ENCODE results near the gene FAM107A. TPM values are rescaled to one million over a fixed set of nuclear protein-coding genes. Genes with fewer than 3 reads are reported as not detected.

The FAM107A gene
- total and polyA plus RNA-seq, 2 of the 4 experiments (the other 2 are of a cell fraction) = not detected

GRCh38 chr3:58521917-58522631, 55.1 kb downstream of the FAM107A start:
- intact Hi-C loops (cut with micrococcal nuclease) = no loop called here
- no peak overlapping the region for H3K4ac ChIP-seq (ENCODE audit: low read depth, low read length)
- no peak for TF ChIP-seq CEBPB (IDR thresholded peaks at IDR 0.05; ENCODE audit: low read depth, low read length)
- no peak for TF ChIP-seq ELK1 (IDR thresholded peaks at IDR 0.05; ENCODE audit: borderline replicate concordance, low read depth, low read length)
- no peak for TF ChIP-seq MXI1 (IDR thresholded peaks at IDR 0.05; ENCODE audit: borderline replicate concordance, low read depth, low read length)
- no peak for TF ChIP-seq FOS (IDR thresholded peaks at IDR 0.05; ENCODE audit: low read depth, low read length)
- TF ChIP-seq USF2 (IDR thresholded peaks at IDR 0.05; ENCODE audit: low read depth, low read length) = no peak
- no peak for TF ChIP-seq RFX5 (IDR thresholded peaks at IDR 0.05; ENCODE audit: low read depth, low read length)
- no peak for TF ChIP-seq BHLHE40 (IDR thresholded peaks at IDR 0.05; ENCODE audit: low read depth, low read length)
- ChIA-PET CTCF (interaction anchor here (0.6 kb wide), 1 partner anchor 27 kb away, joined by 4 read pairs; no protein-coding TSS in a partner anchor), POLR2A (ENCODE audit: unreplicated experiment) (no interaction called here)
- no TSS peak for BruUV-seq (replicated peaks)
- H3K56ac ChIP-seq (ENCODE audit: extremely low read depth, insufficient read depth, low read length) = no peak overlapping the region
- no peak overlapping the region for H3K27ac ChIP-seq (ENCODE audit: insufficient read depth, low read length)
- no peak for ATAC-seq (ENCODE audit: low read depth)
- 72% methylated on average over 7 of the region's 10 CpGs; no CpG with 5 or more reads in 1 of the 2 experiments for WGBS, 2 experiments (ENCODE audit: extremely low coverage in 2 of 2, insufficient read length in 1 of 2)
- no peak overlapping the region for H4K91ac ChIP-seq (ENCODE audit: insufficient read depth, low read depth, low read length)
- H4K20me1 ChIP-seq (ENCODE audit: insufficient read depth, low read length) = no peaks in the 10 kb centered on the region; the same call in 1 of the 2 replicates
- DNase-seq = no peak
- no peak overlapping the region for H3K14ac ChIP-seq (replicated peaks; ENCODE audit: low read depth, low read length)
- H3K4me3 ChIP-seq (ENCODE audit: insufficient read depth, low read depth, low read length) = no peak overlapping the region
- no peaks in the 10 kb centered on the region for H3K9me3 ChIP-seq (ENCODE audit: control insufficient read depth, insufficient read depth, low read length)
- H2AFZ ChIP-seq (replicated peaks; ENCODE audit: low read length, poor library complexity) = no peak overlapping the region
- H3K36me3 ChIP-seq (ENCODE audit: control insufficient read depth, insufficient read depth, low read length) = peaks cover 9% of the 10 kb centered on the region; the same call in 1 of the 2 replicates
- H2AK5ac ChIP-seq (ENCODE audit: low read depth, low read length) = no peak overlapping the region
- dilution Hi-C loops (cut with HindIII; ENCODE audit: low sequenced_read_pairs, unreplicated experiment) = no loop called here
- H3K79me1 ChIP-seq (ENCODE audit: low read depth in 1 of 2, low read length in 2 of 2) = no peaks in the 10 kb centered on the region
- H4K5ac ChIP-seq (ENCODE audit: low read depth, low read length) = no peak overlapping the region
- no peak overlapping the region for H2BK120ac ChIP-seq (ENCODE audit: low read depth, low read length)
- no peak overlapping the region for H2BK15ac ChIP-seq (ENCODE audit: low read depth, low read length)
- no peak overlapping the region for H2BK20ac ChIP-seq (ENCODE audit: low read depth, low read length)
- H3K18ac ChIP-seq (ENCODE audit: low read depth, low read length) = no peak overlapping the region
- H4K8ac ChIP-seq (ENCODE audit: low read depth in 2 of 2, low read length in 2 of 2) = no peak overlapping the region
- no peak overlapping the region for H2BK5ac ChIP-seq (ENCODE audit: low read depth, low read length, poor library complexity, severe bottlenecking)
- H2AK9ac ChIP-seq (replicated peaks; ENCODE audit: low read depth, low read length, poor library complexity) = no peak overlapping the region
- no peak overlapping the region for H3K9ac ChIP-seq (ENCODE audit: low read depth, low read length)
- H3K4me1 ChIP-seq (ENCODE audit: control insufficient read depth, insufficient read depth, low read length) = peaks cover 3% of the 10 kb centered on the region
- H3K27me3 ChIP-seq (ENCODE audit: control insufficient read depth, insufficient read depth, low read length) = no peaks in the 10 kb centered on the region
- H3K4me2 ChIP-seq (ENCODE audit: low read depth, low read length) = no peak overlapping the region
- peaks cover 7% of the 10 kb centered on the region for H3K9me1 ChIP-seq (ENCODE audit: insufficient read depth, low read length)
- no peak overlapping the region for H3K23ac ChIP-seq (ENCODE audit: low read depth, low read length)
- in situ Hi-C loops (cut with MboI; ENCODE audit: low sequenced_read_pairs) = no loop called here

All from IMR-90 (cell line).